SK-N-SH (cell line): ENCODE data around the gene ACER3. TPM values are rescaled to one million over a fixed set of nuclear protein-coding genes. Genes with fewer than 3 reads are reported as not detected.
"Not testable (repeated sequence)": the region's sequence is repeated elsewhere in the genome, so short reads cannot be mapped to it uniquely, and the experiment has no call there.

Source experiments
- CTCF ChIA-PET: fragments of 300-600, 350-600 bp; formaldehyde crosslinking; extraction: SDS; loops from one replicate; lab custom pipeline; 2021; lab: Yijun Ruan, JAX
- POLR2A ChIA-PET: fragments of 350-600 bp; sonication (Branson Sonifier 250); formaldehyde crosslinking; extraction: SDS; loops from one replicate; lab custom pipeline; 2020; ENCODE audit warnings: antibody characterized with exemption, inconsistent platforms; lab: Yijun Ruan, JAX
- DNase-seq: peaks from one replicate; pipeline ENCODE4 v3.0.0; 2012
- H2AFZ ChIP-seq: fragments of 200-600 bp; sonication (generic); 2 replicates; pipeline ENCODE4 v1.8.1; 2016; ENCODE audit warnings: antibody characterized with exemption, mild to moderate bottlenecking, low read depth
- H3F3A ChIP-seq: fragments of 200-600 bp; sonication (generic); replicated peaks from 2 replicates; pipeline ENCODE3; 2016; ENCODE audit warnings: antibody characterized with exemption, mild to moderate bottlenecking; ENCODE audit not compliant: insufficient read depth
- H3K27ac ChIP-seq, 2 experiments: fragments of 200-500 bp in 1 of 2; fragments of 200-600 bp in 1 of 2; sonication (Bioruptor generic) in 1 of 2; sonication (generic), shearing (Covaris generic) in 1 of 2; 2 replicates each; pipeline versions ENCODE4 v1.5.1 to v1.6.1; 2014 to 2016; ENCODE audit warnings: low read depth in 2 of 2, inconsistent platforms in 1 of 2, low read length in 1 of 2, mild to moderate bottlenecking in 1 of 2, mixed read lengths in 1 of 2
- H3K27me3 ChIP-seq: fragments of 200-600 bp; sonication (generic), shearing (Covaris generic); 2 replicates; pipeline ENCODE4 v1.6.1; 2016; ENCODE audit warnings: mixed run types; ENCODE audit not compliant: insufficient read depth
- H3K36me3 ChIP-seq, 2 experiments: fragments of 200-500 bp in 1 of 2; fragments of 200-600 bp in 1 of 2; sonication (Bioruptor generic) in 1 of 2; sonication (generic) in 1 of 2; replicated peaks in 1 of 2; 2 replicates each; pipeline versions ENCODE3 to v1.5.1; 2014 to 2016; ENCODE audit warnings: low read length in 1 of 2, mild to moderate bottlenecking in 1 of 2; ENCODE audit not compliant: insufficient read depth in 2 of 2, control insufficient read depth in 1 of 2
- H3K4me1 ChIP-seq, 2 experiments: fragments of 200-500 bp in 1 of 2; fragments of 200-600 bp in 1 of 2; sonication (Bioruptor generic) in 1 of 2; sonication (generic), shearing (Covaris generic) in 1 of 2; 2 replicates each; pipeline versions ENCODE4 v1.5.1 to v1.6.1; 2014 to 2016; ENCODE audit warnings: low read depth in 1 of 2, low read length in 1 of 2, mixed run types in 1 of 2; ENCODE audit not compliant: insufficient read depth in 2 of 2, control insufficient read depth in 1 of 2
- H3K4me2 ChIP-seq: fragments of 200-600 bp; sonication (generic), shearing (Covaris generic); 2 replicates; pipeline ENCODE4 v1.6.1; 2017; ENCODE audit warnings: mixed run types
- H3K4me3 ChIP-seq, 2 experiments: fragments of 200-500 bp in 1 of 2; fragments of 200-600 bp in 1 of 2; sonication (Bioruptor generic) in 1 of 2; sonication (generic), shearing (Covaris generic) in 1 of 2; 2 replicates each; pipeline versions ENCODE4 v1.5.1 to v1.8.1; 2014 to 2016; ENCODE audit warnings: low read depth in 2 of 2, inconsistent platforms in 1 of 2, low read length in 1 of 2, mild to moderate bottlenecking in 1 of 2, mixed read lengths in 1 of 2, moderate library complexity in 1 of 2
- H3K79me2 ChIP-seq: fragments of 200-600 bp; sonication (generic); 2 replicates; pipeline ENCODE4 v1.8.1; 2017; ENCODE audit warnings: mild to moderate bottlenecking; ENCODE audit not compliant: insufficient read depth
- H3K9ac ChIP-seq: fragments of 200-600 bp; sonication (generic); 2 replicates; pipeline ENCODE4 v1.6.1; 2017; ENCODE audit warnings: mixed run types
- H3K9me2 ChIP-seq: fragments of 200-600 bp; sonication (generic); 2 replicates; pipeline ENCODE4 v1.6.1; 2017; ENCODE audit warnings: mixed run types
- H3K9me3 ChIP-seq: fragments of 200-600 bp; sonication (generic); 2 replicates; pipeline ENCODE4 v1.6.1; 2017; ENCODE audit warnings: mixed run types, mild to moderate bottlenecking, moderate library complexity
- H4K20me1 ChIP-seq: fragments of 200-600 bp; sonication (generic); 2 replicates; pipeline ENCODE4 v1.6.1; 2017; ENCODE audit warnings: mild to moderate bottlenecking, mixed run types; ENCODE audit not compliant: insufficient read depth
- EP300 ChIP-seq, 2 experiments: IDR thresholded peaks; 2 replicates each; pipeline versions ENCODE4 v1.4.0 to v1.6.1; 2012; ENCODE audit warnings: borderline replicate concordance in 1 of 2, low read depth in 1 of 2, low read length in 1 of 2
- FOXM1 ChIP-seq: IDR thresholded peaks from 2 replicates; pipeline ENCODE4 v1.4.0; 2012; ENCODE audit warnings: low read depth, mild to moderate bottlenecking
- GABPA ChIP-seq: IDR thresholded peaks from 2 replicates; pipeline ENCODE4 v1.4.0; 2012; ENCODE audit warnings: low read depth, mild to moderate bottlenecking
- IRF3 ChIP-seq: fragments of 150-350 bp; IDR thresholded peaks from 2 replicates; pipeline ENCODE4 v1.6.1; 2016; ENCODE audit warnings: mild to moderate bottlenecking, low read depth, low read length
- JUND ChIP-seq: IDR thresholded peaks from 2 replicates; pipeline ENCODE4 v1.4.0; 2012
- MAX ChIP-seq: IDR thresholded peaks from 2 replicates; pipeline ENCODE4 v1.4.0; 2012; ENCODE audit warnings: low read depth
- MXI1 ChIP-seq: IDR thresholded peaks from 2 replicates; pipeline ENCODE4 v1.6.1; 2012; ENCODE audit warnings: mild to moderate bottlenecking, low read depth, low read length, improper control_type of control experiment
- RAD21 ChIP-seq: IDR thresholded peaks from 2 replicates; pipeline ENCODE4 v1.6.1; 2012; ENCODE audit warnings: mild to moderate bottlenecking, low read length
- RCOR1 ChIP-seq: fragments of 150-350 bp; IDR thresholded peaks from 2 replicates; pipeline ENCODE4 v1.6.1; 2017; ENCODE audit warnings: antibody characterized with exemption, low read length
- SIN3A ChIP-seq: IDR thresholded peaks from 2 replicates; pipeline ENCODE4 v1.6.1; 2012; ENCODE audit warnings: low read depth, mild to moderate bottlenecking, low read length, moderate library complexity, borderline replicate concordance
- TEAD4 ChIP-seq: IDR thresholded peaks from 2 replicates; pipeline ENCODE4 v1.4.0; 2012; ENCODE audit warnings: mild to moderate bottlenecking, borderline replicate concordance; ENCODE audit not compliant: insufficient read depth
- WGBS: methylation state at CpG from one replicate; pipeline ENCODE4 v1.1.6; 2017; ENCODE audit warnings: low lambda C conversion rate; 5-methylcytosine and 5-hydroxymethylcytosine counted together
- polyA plus RNA-seq, 3 experiments: library from polyadenylated mRNA; depleted of rRNA; stranded (reverse); fragments of >200 nt; gene quantifications; 2 replicates each; pipeline ENCODE4 v1.2.3, GENCODE V29; 2012
- TF ChIP-seq, protein P1 (sequence below): fragments of 200-600 bp; sonication (generic); IDR thresholded peaks from 2 replicates; pipeline ENCODE4 v1.6.1; 2017; ENCODE audit warnings: antibody characterized with exemption, mild to moderate bottlenecking, moderate library complexity

Gene ACER3
- polyA plus RNA-seq, 1 of the 3 experiments (the other 2 are of a cell fraction): 5.4 TPM

DNA sequence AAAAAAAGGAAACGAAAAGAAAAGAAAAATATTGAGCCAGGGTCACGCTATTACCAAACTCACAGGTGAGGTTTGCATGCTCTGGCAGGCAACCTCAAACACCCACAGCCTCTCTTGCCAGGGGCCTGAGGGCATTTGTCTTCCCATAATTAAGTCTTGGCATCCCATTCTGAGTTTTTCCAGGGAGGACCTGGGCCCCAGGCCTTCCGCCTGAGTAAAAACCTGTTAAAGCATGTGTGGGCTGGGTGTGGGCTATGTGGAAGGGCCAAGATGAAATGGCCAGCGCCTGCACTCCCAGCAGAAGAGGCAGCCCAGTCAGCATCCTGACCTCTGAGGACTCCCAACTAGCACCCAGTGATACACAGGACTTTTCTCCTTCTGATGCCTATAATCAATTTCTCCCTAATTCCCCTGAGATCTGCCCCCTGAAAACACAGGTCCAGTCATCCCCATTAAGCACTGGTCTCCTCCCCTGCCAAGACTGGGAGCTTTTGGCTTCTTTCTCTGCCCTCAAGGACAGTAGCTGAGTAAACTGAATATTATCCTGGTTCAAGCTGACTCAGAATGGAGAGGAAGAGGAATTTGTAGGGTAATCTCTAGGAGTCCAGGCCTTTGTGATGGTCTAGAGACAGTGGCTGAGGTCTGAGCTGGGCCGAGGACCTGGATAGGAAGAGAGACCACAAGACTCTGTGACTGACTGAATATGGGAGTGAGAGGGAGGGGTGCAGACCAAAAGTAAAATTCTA, 35.6 kb upstream of the ACER3 start (continued):
- no peak for TF ChIP-seq GABPA
- no peak for TF ChIP-seq MAX
- no peak for TF ChIP-seq RAD21
- no peak for TF ChIP-seq IRF3
- no peak for TF ChIP-seq TEAD4
- TF ChIP-seq, protein P1, sequence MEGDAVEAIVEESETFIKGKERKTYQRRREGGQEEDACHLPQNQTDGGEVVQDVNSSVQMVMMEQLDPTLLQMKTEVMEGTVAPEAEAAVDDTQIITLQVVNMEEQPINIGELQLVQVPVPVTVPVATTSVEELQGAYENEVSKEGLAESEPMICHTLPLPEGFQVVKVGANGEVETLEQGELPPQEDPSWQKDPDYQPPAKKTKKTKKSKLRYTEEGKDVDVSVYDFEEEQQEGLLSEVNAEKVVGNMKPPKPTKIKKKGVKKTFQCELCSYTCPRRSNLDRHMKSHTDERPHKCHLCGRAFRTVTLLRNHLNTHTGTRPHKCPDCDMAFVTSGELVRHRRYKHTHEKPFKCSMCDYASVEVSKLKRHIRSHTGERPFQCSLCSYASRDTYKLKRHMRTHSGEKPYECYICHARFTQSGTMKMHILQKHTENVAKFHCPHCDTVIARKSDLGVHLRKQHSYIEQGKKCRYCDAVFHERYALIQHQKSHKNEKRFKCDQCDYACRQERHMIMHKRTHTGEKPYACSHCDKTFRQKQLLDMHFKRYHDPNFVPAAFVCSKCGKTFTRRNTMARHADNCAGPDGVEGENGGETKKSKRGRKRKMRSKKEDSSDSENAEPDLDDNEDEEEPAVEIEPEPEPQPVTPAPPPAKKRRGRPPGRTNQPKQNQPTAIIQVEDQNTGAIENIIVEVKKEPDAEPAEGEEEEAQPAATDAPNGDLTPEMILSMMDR: no peak
- TF ChIP-seq SIN3A: no peak
- no peak for TF ChIP-seq FOXM1
- TF ChIP-seq JUND: no peak
- no peak for TF ChIP-seq RCOR1

GRCh38 chr11:76825726-76826396, 34.9 kb upstream of the ACER3 start:
- CTCF ChIA-PET: interaction anchor here (1.0 to 1.2 kb wide), 2 partner anchors 16 to 93 kb away, joined by 3 read pairs; no protein-coding TSS in a partner anchor
- no peaks in the 10 kb centered on the region for H3K27me3 ChIP-seq
- POLR2A ChIA-PET: no interaction called here
- DNase-seq: no peak
- 0 out of 2 replicates have a peak overlapping the region, but pooled peaks have one; percentile 41 for H2AFZ ChIP-seq
- H3F3A ChIP-seq: no peaks in the 10 kb centered on the region
- 95% methylated on average over 1 of the region's 1 CpG for WGBS
- TF ChIP-seq EP300 (IDR thresholded peaks at IDR 0.05; ENCODE audit: borderline replicate concordance in 1 of 2, low read depth in 1 of 2, low read length in 1 of 2) (no peak), MXI1 (no peak)
- no peaks in the 10 kb centered on the region for H3K9me2 ChIP-seq
- H3K4me1 ChIP-seq: peaks cover 5 to 11% of the 10 kb centered on the region in 2 experiments; a peak in 2 of 4 replicates
- H4K20me1 ChIP-seq: no peaks in the 10 kb centered on the region
- no peaks in the 10 kb centered on the region for H3K36me3 ChIP-seq
- H3K4me2 ChIP-seq: no peak overlapping the region
- H3K4me3 ChIP-seq: no peak overlapping the region
- H3K9ac ChIP-seq: no peak overlapping the region
- H3K9me3 ChIP-seq: no peaks in the 10 kb centered on the region
- H3K27ac ChIP-seq: no peak overlapping the region
- no peaks in the 10 kb centered on the region for H3K79me2 ChIP-seq

GRCh38 chr11:76826508-76826907, 34.2 kb upstream of the ACER3 start:
- H3F3A ChIP-seq, H2AFZ ChIP-seq, H3K9me3 ChIP-seq, H3K9ac ChIP-seq, H3K36me3 ChIP-seq, H3K9me2 ChIP-seq, H3K27ac ChIP-seq, DNase-seq, H3K4me3 ChIP-seq, H3K79me2 ChIP-seq, H4K20me1 ChIP-seq, CTCF ChIA-PET, H3K27me3 ChIP-seq, POLR2A ChIA-PET, H3K4me2 ChIP-seq: not testable (repeated sequence)
- WGBS: 50% methylated on average over 3 of the region's 3 CpGs
- H3K4me1 ChIP-seq: peaks cover 9 to 14% of the 10 kb centered on the region in 2 experiments; a peak in 2 of 4 replicates

GRCh38 chr11:76827005-76827404, 33.7 kb upstream of the ACER3 start:
- H3K4me2 ChIP-seq, H3K27me3 ChIP-seq, H3K9me3 ChIP-seq, H3K36me3 ChIP-seq, POLR2A ChIA-PET, H3K9me2 ChIP-seq, H2AFZ ChIP-seq, H3K4me3 ChIP-seq, H3K79me2 ChIP-seq, DNase-seq, H3K9ac ChIP-seq, H4K20me1 ChIP-seq, H3K27ac ChIP-seq, CTCF ChIA-PET, H3F3A ChIP-seq: not testable (repeated sequence)
- peaks cover 9 to 14% of the 10 kb centered on the region in 2 experiments; a peak in 2 of 4 replicates for H3K4me1 ChIP-seq
